Transverse colon (tissue), 3 donors: ENCODE results near the gene MGARP.

Experiments used
- CTCF ChIP-seq, 5 experiments: fragments of 200-600 bp in 3 of 5; fragments of 450-650 bp in 2 of 5; sonication (generic) in 3 of 5; IDR thresholded peaks; 1 replicate in 2 of 5; 2 replicates in 3 of 5; pipeline ENCODE4 v1.5.1; 2016 to 2017; ENCODE audit warnings: antibody characterized with exemption in 5 of 5, inconsistent platforms in 3 of 5, mild to moderate bottlenecking in 2 of 5, moderate library complexity in 1 of 5
- POLR2A ChIP-seq: fragments of 450-650 bp; IDR thresholded peaks from one replicate; pipeline ENCODE4 v1.6.1; 2016; ENCODE audit warnings: antibody characterized with exemption, mild to moderate bottlenecking, moderate library complexity

DNA sequence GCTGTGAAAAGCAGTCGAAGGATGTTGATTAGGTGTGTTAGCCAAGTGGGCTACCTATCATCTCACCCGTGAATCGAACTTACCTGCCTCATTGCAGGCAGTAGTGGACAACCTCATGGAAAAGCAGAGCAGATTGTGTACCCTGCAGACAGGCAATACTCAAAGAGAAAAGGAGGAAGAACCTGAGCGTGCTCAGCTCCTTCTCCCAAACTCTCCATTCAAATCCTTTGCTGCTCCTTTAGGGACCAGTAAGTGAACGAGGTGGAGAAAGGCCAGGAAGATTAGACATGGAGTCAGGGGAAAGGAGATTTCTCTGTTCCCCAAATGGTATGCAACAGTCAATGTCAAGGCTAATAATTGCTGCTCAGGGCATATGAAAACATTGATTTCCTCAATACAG is 57.8 kb downstream of the MGARP start:
- TF ChIP-seq CTCF (IDR thresholded peaks at IDR 0.05) (no peak), POLR2A (no peak)
